WTC11 (cell line): ENCODE results near the gene ANAPC16. TPM values are rescaled to one million over a fixed set of nuclear protein-coding genes. Genes with fewer than 3 reads are reported as not detected.

Experiments used
- ATAC-seq: fragments of 200-7000 bp; cut with Tn5 transposase; 2 replicates; pipeline ENCODE4 v1.10.0; 2021; ENCODE audit warnings: mild to moderate bottlenecking, moderate library complexity
- CTCF ChIA-PET: fragments of 300-600 bp; sonication (Branson Sonifier 250); formaldehyde crosslinking; loops from one replicate; lab custom pipeline; 2021; ENCODE audit warnings: antibody characterized with exemption; lab: Charles Lee
- POLR2A ChIA-PET: fragments of 350-600 bp; sonication (Branson Sonifier 250); formaldehyde crosslinking; loops from one replicate; lab custom pipeline; 2021; ENCODE audit warnings: antibody characterized with exemption; lab: Charles Lee
- DNase-seq: peaks from one replicate; pipeline ENCODE4 v3.0.0; 2021; ENCODE audit warnings: low spot score
- H3K27ac Mint-ChIP-seq: 2 replicates; pipeline ENCODE4 v1.8.0; 2021; ENCODE audit warnings: mixed read lengths
- H3K27me3 Mint-ChIP-seq: 2 replicates; pipeline ENCODE4 v1.8.0; 2021; ENCODE audit warnings: low read depth, mild to moderate bottlenecking, moderate library complexity, mixed read lengths
- H3K36me3 Mint-ChIP-seq: 2 replicates; pipeline ENCODE4 v1.8.0; 2021; ENCODE audit warnings: mixed read lengths
- H3K4me1 Mint-ChIP-seq: 2 replicates; pipeline ENCODE4 v1.8.0; 2022; ENCODE audit warnings: mixed read lengths
- H3K4me3 Mint-ChIP-seq: 2 replicates; pipeline ENCODE4 v1.8.0; 2021; ENCODE audit warnings: mild to moderate bottlenecking, moderate library complexity, mixed read lengths
- H3K9me3 Mint-ChIP-seq: 2 replicates; pipeline ENCODE4 v1.8.0; 2021; ENCODE audit warnings: mixed read lengths
- AFF4 ChIP-seq: sonication (generic); formaldehyde crosslinking; IDR thresholded peaks from 2 replicates; pipeline ENCODE4 v1.8.1; 2023; ENCODE audit warnings: mild to moderate bottlenecking, missing genetic modification reagents, borderline replicate concordance
- AR ChIP-seq: fragments of 250-450 bp; sonication (Bioruptor Pico); IDR thresholded peaks from 2 replicates; pipeline ENCODE4 v1.9.0; 2021; ENCODE audit warnings: mild to moderate bottlenecking
- E2F1 ChIP-seq: sonication (generic); formaldehyde crosslinking; IDR thresholded peaks from 2 replicates; pipeline ENCODE4 v1.8.0; 2022; ENCODE audit warnings: mild to moderate bottlenecking, missing genetic modification reagents
- ERG ChIP-seq: fragments of 250-450 bp; sonication (Bioruptor Pico); IDR thresholded peaks from 2 replicates; pipeline ENCODE4 v1.8.0; 2021; ENCODE audit warnings: mild to moderate bottlenecking
- HMGA2 ChIP-seq: fragments of 250-450 bp; sonication (Bioruptor Pico); IDR thresholded peaks from 2 replicates; pipeline ENCODE4 v1.4.0; 2021; ENCODE audit warnings: mild to moderate bottlenecking, moderate library complexity
- JAZF1 ChIP-seq: fragments of 250-450 bp; sonication (Bioruptor Pico); IDR thresholded peaks from 2 replicates; pipeline ENCODE4 v1.9.0; 2021; ENCODE audit warnings: moderate library complexity, mild to moderate bottlenecking, inconsistent platforms
- JUN ChIP-seq: sonication (generic); formaldehyde crosslinking; IDR thresholded peaks from 2 replicates; pipeline ENCODE4 v1.8.0; 2023; ENCODE audit warnings: mild to moderate bottlenecking, missing genetic modification reagents
- MAX ChIP-seq: sonication (generic); formaldehyde crosslinking; IDR thresholded peaks from 2 replicates; pipeline ENCODE4 v1.8.0; 2022; ENCODE audit warnings: mild to moderate bottlenecking, missing genetic modification reagents
- MYBL2 ChIP-seq: sonication (generic); formaldehyde crosslinking; IDR thresholded peaks from 2 replicates; pipeline ENCODE4 v1.8.1; 2023; ENCODE audit warnings: mild to moderate bottlenecking, moderate library complexity, missing genetic modification reagents
- PREB ChIP-seq: sonication (generic); formaldehyde crosslinking; IDR thresholded peaks from 2 replicates; pipeline ENCODE4 v1.8.1; 2022; ENCODE audit warnings: mild to moderate bottlenecking, missing genetic modification reagents, moderate library complexity, borderline replicate concordance
- RORB ChIP-seq: fragments of 250-450 bp; sonication (Bioruptor Pico); IDR thresholded peaks from 2 replicates; pipeline ENCODE4 v1.9.0; 2021; ENCODE audit warnings: mild to moderate bottlenecking
- TCF7 ChIP-seq: sonication (generic); formaldehyde crosslinking; IDR thresholded peaks from 2 replicates; pipeline ENCODE4 v1.8.0; 2022; ENCODE audit warnings: mild to moderate bottlenecking, low read depth, missing genetic modification reagents, moderate library complexity
- USF1 ChIP-seq: sonication (generic); formaldehyde crosslinking; IDR thresholded peaks from 2 replicates; pipeline ENCODE4 v1.8.0; 2022; ENCODE audit warnings: mild to moderate bottlenecking, missing genetic modification reagents
- ZBTB21 ChIP-seq: sonication (generic); formaldehyde crosslinking; IDR thresholded peaks from 2 replicates; pipeline ENCODE4 v1.8.1; 2023; ENCODE audit warnings: mild to moderate bottlenecking, missing genetic modification reagents, borderline replicate concordance
- ZBTB43 ChIP-seq: sonication (generic); formaldehyde crosslinking; IDR thresholded peaks from 2 replicates; pipeline ENCODE4 v1.8.1; 2023; ENCODE audit warnings: mild to moderate bottlenecking, missing genetic modification reagents
- ZNF317 ChIP-seq: sonication (generic); formaldehyde crosslinking; IDR thresholded peaks from 2 replicates; pipeline ENCODE4 v1.8.1; 2023; ENCODE audit warnings: low read depth, mild to moderate bottlenecking, moderate library complexity, missing genetic modification reagents, borderline replicate concordance
- total RNA-seq: library from RNA; stranded (reverse); gene quantifications from 3 replicates; pipeline ENCODE4 v1.2.3, GENCODE V29; 2021

Gene ANAPC16
- total RNA-seq, 1 experiment from 2014 or later = 52.3 TPM

GRCh38 chr10:72200883-72201282 is 14.9 kb upstream of the ANAPC16 start:
- ATAC-seq (no peak), DNase-seq (no peak)
- CTCF ChIA-PET = interaction anchor here (1.5 kb wide), 1 partner anchor 152 kb away, joined by 3 read pairs; no protein-coding TSS in a partner anchor
- no peak for TF ChIP-seq MYBL2 (CRISPR knock-in tag)
- TF ChIP-seq ZBTB43 = no peak
- no peak for TF ChIP-seq AR (CRISPR knock-in tag)
- TF ChIP-seq MAX (CRISPR knock-in tag) = no peak
- no peak for TF ChIP-seq PREB (CRISPR knock-in tag)
- TF ChIP-seq ERG (CRISPR knock-in tag) = no peak
- no peak for TF ChIP-seq E2F1 (CRISPR knock-in tag)
- no peak for TF ChIP-seq HMGA2 (CRISPR knock-in tag)
- TF ChIP-seq ZBTB21 (CRISPR knock-in tag) = no peak
- no peak for TF ChIP-seq AFF4 (CRISPR knock-in tag)
- TF ChIP-seq RORB (CRISPR knock-in tag) = no peak
- no peak for TF ChIP-seq ZNF317 (CRISPR knock-in tag)
- no peak for TF ChIP-seq TCF7 (CRISPR knock-in tag)
- no peak for TF ChIP-seq JUN (CRISPR knock-in tag)
- TF ChIP-seq USF1 (CRISPR knock-in tag) = no peak
- TF ChIP-seq JAZF1 = no peak
- peaks cover 3% of the 10 kb centered on the region; the same call in 1 of the 2 replicates for H3K9me3 Mint-ChIP-seq
- POLR2A ChIA-PET = no interaction called here
- H3K36me3 Mint-ChIP-seq = peaks cover 28% of the 10 kb centered on the region
- H3K4me1 Mint-ChIP-seq = no peaks in the 10 kb centered on the region
- no peaks in the 10 kb centered on the region for H3K27me3 Mint-ChIP-seq
- no peak overlapping the region for H3K4me3 Mint-ChIP-seq
- no peak overlapping the region; the same call in 1 of the 2 replicates for H3K27ac Mint-ChIP-seq
